Amniotic stem cell (primary cell): ENCODE data around the gene RBM6.
"Not testable (repeated sequence)": the region's sequence is repeated elsewhere in the genome, so short reads cannot be mapped to it uniquely, and the experiment has no call there.

ENCODE experiments used
- DNase-seq: peaks from one replicate; lab custom pipeline; 2025; lab: John Stamatoyannopoulos, UW

Gene RBM6

GRCh38 chr3:49939858-49940666 is at the start of gene RBM6:
Gene RBM6 (plus strand): TSS chr3:49940150. CDS start chr3:49962642, 22,492 bp downstream.
- DNase-seq: peak; percentile 94

GRCh38 chr3:49895791-49896190 is 44.2 kb upstream of the RBM6 start:
- DNase-seq: no peak

- DNase-seq: no peak
Measured at GRCh38 chr3:49896345-49896744, 43.6 kb upstream of the RBM6 start.

DNA sequence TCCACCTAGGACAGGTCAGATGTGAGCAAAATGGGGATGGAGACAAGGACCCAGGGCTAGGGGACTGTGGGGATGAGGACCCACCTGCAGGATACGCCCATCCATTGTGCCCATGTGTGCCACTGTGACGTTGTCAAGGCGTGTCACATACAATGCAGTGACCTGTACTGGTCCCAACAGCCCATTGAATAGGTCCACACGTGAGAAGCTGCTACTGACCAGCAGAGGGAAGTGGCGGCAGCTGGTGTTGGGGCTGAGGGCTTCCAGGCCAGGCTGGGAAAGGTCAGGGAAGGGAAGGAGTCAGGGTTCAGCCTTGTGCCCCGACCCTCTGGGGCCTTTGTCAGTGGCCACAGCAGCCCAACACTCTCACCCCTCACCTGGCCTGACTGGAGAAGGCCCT is 41.0 kb upstream of the RBM6 start:
- no peak for DNase-seq

DNA sequence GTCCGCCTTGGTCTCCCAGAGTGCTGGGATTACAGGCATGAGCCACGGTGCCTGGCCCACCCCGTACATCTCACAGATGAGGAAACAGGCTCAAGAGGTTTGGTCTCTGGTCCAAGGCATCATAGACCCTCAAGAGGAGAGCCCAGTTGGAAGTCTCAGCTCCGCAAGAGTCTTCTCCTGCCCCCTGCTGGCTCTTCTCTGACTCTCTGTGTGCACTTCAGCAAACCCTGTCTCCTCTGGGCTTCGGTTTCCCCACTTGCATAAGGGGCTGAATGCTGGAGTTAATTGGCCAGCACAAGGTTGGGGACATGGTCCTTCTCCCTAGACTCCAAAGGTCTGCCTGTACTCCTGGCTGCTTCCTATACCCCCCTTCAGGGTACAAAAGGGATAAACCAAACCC is 40.1 kb upstream of the RBM6 start:
- DNase-seq: no peak

GRCh38 chr3:49900491-49901153 is 39.3 kb upstream of the RBM6 start:
- DNase-seq: peak; percentile 35

GRCh38 chr3:49901366-49902339 is 38.3 kb upstream of the RBM6 start:
- DNase-seq: no peak

DNA sequence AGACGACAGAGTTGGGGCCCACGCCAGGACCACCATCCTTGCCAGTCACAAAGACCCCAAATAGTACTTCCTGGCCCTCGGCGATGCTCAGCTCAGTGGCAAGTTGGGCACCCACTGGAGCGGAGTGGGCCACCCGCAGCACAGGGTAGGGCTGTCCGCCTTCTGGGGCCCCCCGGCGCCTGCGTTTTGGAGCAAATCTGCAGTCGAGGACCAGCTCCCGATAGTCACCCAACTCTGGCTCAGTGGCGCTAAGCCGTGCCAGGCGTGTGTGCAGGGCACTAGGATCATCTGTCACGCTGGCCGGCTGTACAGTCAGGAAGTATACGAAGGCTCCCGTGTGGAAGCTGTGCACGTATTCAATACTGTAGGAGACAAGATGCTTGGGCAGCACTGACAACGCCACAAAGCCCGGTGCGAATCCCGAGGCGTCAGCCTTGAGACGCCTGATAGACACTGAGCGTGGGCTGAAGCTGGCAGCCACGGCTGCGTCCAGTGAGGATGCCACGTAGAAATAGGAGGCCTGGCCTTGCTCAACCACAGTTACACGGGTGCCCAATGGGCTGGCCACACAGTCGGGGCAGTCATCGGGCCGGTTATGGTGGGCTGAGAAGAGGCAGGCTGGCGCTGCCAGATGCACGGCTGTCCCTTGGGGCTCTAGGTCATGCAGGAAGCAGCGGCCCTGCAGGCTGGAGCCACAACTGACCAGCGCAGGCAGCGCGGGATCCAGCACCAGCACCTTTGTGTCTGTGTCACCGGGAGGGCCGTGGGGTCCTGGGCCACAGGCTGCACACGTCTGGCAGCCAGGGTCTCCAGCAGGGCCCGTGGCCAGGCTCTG is 37.2 kb upstream of the RBM6 start:
- DNase-seq: no peak

GRCh38 chr3:49903451-49904424 is 36.2 kb upstream of the RBM6 start, which contains the start of gene MST1R:
Gene MST1R (minus strand): TSS chr3:49903873. CDS start chr3:49903609, 264 bp downstream.
- no peak for DNase-seq

GRCh38 chr3:49904448-49904847 is 35.5 kb upstream of the RBM6 start:
- DNase-seq: not testable (repeated sequence)

DNA sequence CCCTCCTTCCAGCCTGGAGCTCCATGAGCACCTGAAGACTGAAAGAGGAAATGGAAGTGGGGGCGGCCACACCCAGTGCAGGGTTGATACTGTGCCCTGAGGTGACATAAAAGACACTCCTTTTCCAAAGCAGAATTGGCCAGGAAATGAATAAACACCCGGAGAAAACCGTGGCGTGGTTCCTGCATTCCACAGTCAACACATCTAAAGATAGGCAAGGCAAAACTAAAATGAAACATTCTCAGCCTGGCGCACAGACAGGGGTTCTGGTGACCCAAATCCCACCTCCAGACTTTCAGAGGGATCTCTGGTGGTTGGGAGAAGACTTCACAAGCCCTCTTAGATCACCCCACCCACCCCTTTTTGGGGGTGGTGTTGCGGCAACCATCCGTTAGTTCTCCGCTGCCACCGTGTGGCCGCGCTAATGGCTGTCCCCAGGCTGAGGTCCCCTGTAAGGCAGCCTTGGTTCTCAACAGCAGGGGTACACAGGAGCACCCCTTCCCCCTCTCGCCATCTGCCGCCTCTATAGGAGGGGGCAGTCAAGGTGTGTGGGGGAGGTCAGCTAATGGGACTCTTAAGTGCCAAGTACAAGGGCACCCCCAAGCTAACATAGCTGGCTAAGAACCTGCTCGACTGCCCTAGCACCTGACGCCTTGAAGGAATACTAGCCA is 33.7 kb upstream of the RBM6 start:
- peak; percentile 12 for DNase-seq

GRCh38 chr3:49908373-49909199 is 31.4 kb upstream of the RBM6 start:
- DNase-seq: no peak

DNA sequence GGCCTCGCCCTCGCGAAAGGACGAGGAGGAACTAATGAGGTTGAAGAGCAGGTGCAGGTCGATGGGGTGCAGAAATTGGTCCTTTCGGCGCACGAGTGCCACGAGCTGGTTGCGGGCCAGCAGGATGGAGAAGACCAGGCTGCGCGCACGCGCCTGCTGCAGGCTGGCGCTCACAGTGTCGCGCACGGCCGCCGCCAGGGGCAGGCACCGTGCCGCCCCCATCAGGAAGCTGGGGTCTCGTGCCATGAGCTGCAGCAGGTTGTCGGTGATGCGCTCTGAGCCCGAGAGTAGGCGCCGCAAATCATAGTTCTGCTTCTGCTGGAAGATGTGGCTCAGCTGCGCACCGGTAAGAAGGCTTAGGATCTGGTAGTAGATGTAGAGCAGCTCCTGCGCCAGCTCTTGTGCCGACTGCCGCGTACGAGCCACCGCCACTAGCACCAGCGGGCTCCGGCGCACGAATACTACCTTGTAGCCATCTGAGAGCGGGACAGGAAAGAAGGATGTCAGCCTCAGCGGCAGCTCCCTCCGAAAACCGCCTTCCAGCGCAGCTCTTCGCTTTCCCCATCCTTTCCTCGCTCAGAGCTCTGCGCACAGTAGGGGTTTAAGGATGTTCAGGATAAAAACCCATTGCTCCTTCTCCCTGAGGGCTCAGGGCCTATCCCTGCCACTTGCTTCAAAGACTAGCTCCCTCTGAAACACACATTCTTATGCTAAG is 29.4 kb upstream of the RBM6 start:
- no peak for DNase-seq

GRCh38 chr3:49911124-49911420 is 28.9 kb upstream of the RBM6 start:
- no peak for DNase-seq

GRCh38 chr3:49911611-49912010 is 28.3 kb upstream of the RBM6 start:
- no peak for DNase-seq

DNA sequence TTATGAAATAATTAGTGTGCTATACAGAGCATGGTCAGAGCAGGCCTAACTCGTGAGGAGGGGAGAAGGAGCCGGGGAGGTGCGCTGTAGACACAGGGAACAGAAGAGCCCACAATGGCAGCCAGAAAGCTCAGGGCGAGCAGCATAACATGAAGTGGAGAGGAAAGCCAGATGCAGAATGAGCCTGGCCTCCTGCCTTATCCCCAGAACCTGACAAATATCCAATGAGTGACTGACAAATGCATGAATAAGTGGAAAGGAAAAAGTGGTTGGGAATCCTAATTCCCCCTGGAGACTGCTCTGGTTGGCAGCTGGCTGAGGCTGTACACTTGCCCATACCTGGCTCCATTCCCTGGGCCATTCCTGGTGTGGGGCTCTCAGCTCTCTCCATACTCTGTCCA is 27.1 kb upstream of the RBM6 start:
- DNase-seq: no peak

GRCh38 chr3:49914906-49915305 is 25.0 kb upstream of the RBM6 start:
- DNase-seq: no peak

DNA sequence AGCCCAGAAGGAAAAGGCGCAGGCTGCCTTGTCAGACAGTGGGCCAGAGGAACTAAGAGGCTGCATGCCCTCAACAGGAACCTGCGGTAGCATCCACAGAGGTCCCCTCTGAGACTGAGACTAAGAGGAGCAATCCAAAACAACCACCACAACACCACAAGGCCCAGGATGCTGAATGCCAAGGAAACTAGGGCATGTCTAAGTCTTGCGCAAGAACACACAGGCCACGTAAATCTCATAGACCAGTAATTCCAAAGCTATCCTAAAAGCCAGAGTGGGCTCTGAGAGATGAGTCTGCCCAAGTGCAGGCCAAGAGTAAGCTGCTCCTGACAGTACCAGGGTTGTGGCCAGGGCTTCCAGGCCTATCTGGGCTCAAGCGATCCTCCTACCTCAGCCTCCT is 23.3 kb upstream of the RBM6 start:
- no peak for DNase-seq
